SK-N-SH (cell line): ENCODE results near the gene PTCRA. TPM values are rescaled to one million over a fixed set of nuclear protein-coding genes. Genes with fewer than 3 reads are reported as not detected.

ENCODE experiments used
- CTCF ChIA-PET: fragments of 300-600, 350-600 bp; formaldehyde crosslinking; extraction: SDS; loops from one replicate; lab custom pipeline; 2021; lab: Yijun Ruan, JAX
- POLR2A ChIA-PET: fragments of 350-600 bp; sonication (Branson Sonifier 250); formaldehyde crosslinking; extraction: SDS; loops from one replicate; lab custom pipeline; 2020; ENCODE audit warnings: antibody characterized with exemption, inconsistent platforms; lab: Yijun Ruan, JAX
- DNase-seq: peaks from one replicate; pipeline ENCODE4 v3.0.0; 2012
- H2AFZ ChIP-seq: fragments of 200-600 bp; sonication (generic); 2 replicates; pipeline ENCODE4 v1.8.1; 2016; ENCODE audit warnings: antibody characterized with exemption, mild to moderate bottlenecking, low read depth
- H3F3A ChIP-seq: fragments of 200-600 bp; sonication (generic); replicated peaks from 2 replicates; pipeline ENCODE3; 2016; ENCODE audit warnings: antibody characterized with exemption, mild to moderate bottlenecking; ENCODE audit not compliant: insufficient read depth
- H3K27ac ChIP-seq, 2 experiments: fragments of 200-500 bp in 1 of 2; fragments of 200-600 bp in 1 of 2; sonication (Bioruptor generic) in 1 of 2; sonication (generic), shearing (Covaris generic) in 1 of 2; 2 replicates each; pipeline versions ENCODE4 v1.5.1 to v1.6.1; 2014 to 2016; ENCODE audit warnings: low read depth in 2 of 2, inconsistent platforms in 1 of 2, low read length in 1 of 2, mild to moderate bottlenecking in 1 of 2, mixed read lengths in 1 of 2
- H3K27me3 ChIP-seq: fragments of 200-600 bp; sonication (generic), shearing (Covaris generic); 2 replicates; pipeline ENCODE4 v1.6.1; 2016; ENCODE audit warnings: mixed run types; ENCODE audit not compliant: insufficient read depth
- H3K36me3 ChIP-seq, 2 experiments: fragments of 200-500 bp in 1 of 2; fragments of 200-600 bp in 1 of 2; sonication (Bioruptor generic) in 1 of 2; sonication (generic) in 1 of 2; replicated peaks in 1 of 2; 2 replicates each; pipeline versions ENCODE3 to v1.5.1; 2014 to 2016; ENCODE audit warnings: low read length in 1 of 2, mild to moderate bottlenecking in 1 of 2; ENCODE audit not compliant: insufficient read depth in 2 of 2, control insufficient read depth in 1 of 2
- H3K4me1 ChIP-seq, 2 experiments: fragments of 200-500 bp in 1 of 2; fragments of 200-600 bp in 1 of 2; sonication (Bioruptor generic) in 1 of 2; sonication (generic), shearing (Covaris generic) in 1 of 2; 2 replicates each; pipeline versions ENCODE4 v1.5.1 to v1.6.1; 2014 to 2016; ENCODE audit warnings: low read depth in 1 of 2, low read length in 1 of 2, mixed run types in 1 of 2; ENCODE audit not compliant: insufficient read depth in 2 of 2, control insufficient read depth in 1 of 2
- H3K4me2 ChIP-seq: fragments of 200-600 bp; sonication (generic), shearing (Covaris generic); 2 replicates; pipeline ENCODE4 v1.6.1; 2017; ENCODE audit warnings: mixed run types
- H3K4me3 ChIP-seq, 2 experiments: fragments of 200-500 bp in 1 of 2; fragments of 200-600 bp in 1 of 2; sonication (Bioruptor generic) in 1 of 2; sonication (generic), shearing (Covaris generic) in 1 of 2; 2 replicates each; pipeline versions ENCODE4 v1.5.1 to v1.8.1; 2014 to 2016; ENCODE audit warnings: low read depth in 2 of 2, inconsistent platforms in 1 of 2, low read length in 1 of 2, mild to moderate bottlenecking in 1 of 2, mixed read lengths in 1 of 2, moderate library complexity in 1 of 2
- H3K79me2 ChIP-seq: fragments of 200-600 bp; sonication (generic); 2 replicates; pipeline ENCODE4 v1.8.1; 2017; ENCODE audit warnings: mild to moderate bottlenecking; ENCODE audit not compliant: insufficient read depth
- H3K9ac ChIP-seq: fragments of 200-600 bp; sonication (generic); 2 replicates; pipeline ENCODE4 v1.6.1; 2017; ENCODE audit warnings: mixed run types
- H3K9me2 ChIP-seq: fragments of 200-600 bp; sonication (generic); 2 replicates; pipeline ENCODE4 v1.6.1; 2017; ENCODE audit warnings: mixed run types
- H3K9me3 ChIP-seq: fragments of 200-600 bp; sonication (generic); 2 replicates; pipeline ENCODE4 v1.6.1; 2017; ENCODE audit warnings: mixed run types, mild to moderate bottlenecking, moderate library complexity
- H4K20me1 ChIP-seq: fragments of 200-600 bp; sonication (generic); 2 replicates; pipeline ENCODE4 v1.6.1; 2017; ENCODE audit warnings: mild to moderate bottlenecking, mixed run types; ENCODE audit not compliant: insufficient read depth
- CTCF ChIP-seq: fragments of 200-600 bp; sonication (generic); IDR thresholded peaks from 2 replicates; pipeline ENCODE4 v1.6.1; 2017; ENCODE audit warnings: antibody characterized with exemption, mild to moderate bottlenecking, moderate library complexity
- FOSL2 ChIP-seq: IDR thresholded peaks from 2 replicates; pipeline ENCODE4 v1.4.0; 2012; ENCODE audit warnings: low read depth, mild to moderate bottlenecking, moderate library complexity, borderline replicate concordance
- FOXJ3 ChIP-seq: sonication (generic); formaldehyde crosslinking; IDR thresholded peaks from 2 replicates; pipeline ENCODE4 v1.5.1; 2020; ENCODE audit warnings: mild to moderate bottlenecking, missing genetic modification reagents
- FOXM1 ChIP-seq: IDR thresholded peaks from 2 replicates; pipeline ENCODE4 v1.4.0; 2012; ENCODE audit warnings: low read depth, mild to moderate bottlenecking
- GABPA ChIP-seq: IDR thresholded peaks from 2 replicates; pipeline ENCODE4 v1.4.0; 2012; ENCODE audit warnings: low read depth, mild to moderate bottlenecking
- JUND ChIP-seq: IDR thresholded peaks from 2 replicates; pipeline ENCODE4 v1.4.0; 2012
- MEF2A ChIP-seq: IDR thresholded peaks from 2 replicates; pipeline ENCODE4 v1.4.0; 2012; ENCODE audit warnings: low read depth, borderline replicate concordance
- NFIC ChIP-seq: IDR thresholded peaks from 2 replicates; pipeline ENCODE4 v1.4.0; 2012; ENCODE audit warnings: borderline replicate concordance
- PBX3 ChIP-seq: IDR thresholded peaks from 2 replicates; pipeline ENCODE4; 2012
- POLR2AphosphoS5 ChIP-seq: IDR thresholded peaks from 2 replicates; pipeline ENCODE4 v1.6.1; 2012; ENCODE audit warnings: low read depth, low read length
- RAD21 ChIP-seq: IDR thresholded peaks from 2 replicates; pipeline ENCODE4 v1.6.1; 2012; ENCODE audit warnings: mild to moderate bottlenecking, low read length
- RXRA ChIP-seq: IDR thresholded peaks from 2 replicates; pipeline ENCODE4 v1.4.0; 2012; ENCODE audit warnings: low read depth, mild to moderate bottlenecking, borderline replicate concordance
- SMC3 ChIP-seq: IDR thresholded peaks from 2 replicates; pipeline ENCODE4 v1.6.1; 2012; ENCODE audit warnings: low read depth, low read length, improper control_type of control experiment
- TCF12 ChIP-seq: IDR thresholded peaks from 2 replicates; pipeline ENCODE4 v1.4.0; 2012
- TEAD4 ChIP-seq: IDR thresholded peaks from 2 replicates; pipeline ENCODE4 v1.4.0; 2012; ENCODE audit warnings: mild to moderate bottlenecking, borderline replicate concordance; ENCODE audit not compliant: insufficient read depth
- USF2 ChIP-seq: fragments of 150-350 bp; IDR thresholded peaks from 2 replicates; pipeline ENCODE4 v1.6.1; 2017; ENCODE audit warnings: antibody characterized with exemption, low read length, low read depth, borderline replicate concordance
- YY1 ChIP-seq: IDR thresholded peaks from 2 replicates; pipeline ENCODE4 v1.4.0; 2012; ENCODE audit warnings: low read depth, mild to moderate bottlenecking
- WGBS: methylation state at CpG from one replicate; pipeline ENCODE4 v1.1.6; 2017; ENCODE audit warnings: low lambda C conversion rate; 5-methylcytosine and 5-hydroxymethylcytosine counted together
- polyA plus RNA-seq, 3 experiments: library from polyadenylated mRNA; depleted of rRNA; stranded (reverse); fragments of >200 nt; gene quantifications; 2 replicates each; pipeline ENCODE4 v1.2.3, GENCODE V29; 2012

PTCRA gene
- polyA plus RNA-seq, 1 of the 3 experiments (the other 2 are of a cell fraction), result not detected

GRCh38 chr6:42916288-42916687, 435 bp downstream of the PTCRA start:
- POLR2A ChIA-PET, result interaction anchor here (1.2 kb wide), 1 partner anchor 13 kb away, joined by 5 read pairs; the partner anchor contains the start of gene CNPY3

GRCh38 chr6:42921801-42922200, 5.9 kb downstream of the PTCRA start:
- no peak overlapping the region for H3K27ac ChIP-seq
- 75% methylated on average over 6 of the region's 6 CpGs for whole genome bisulfite sequencing
- H3K9me3 ChIP-seq, result no peaks in the 10 kb centered on the region
- H3K36me3 ChIP-seq, result no peaks in the 10 kb centered on the region
- H3K4me2 ChIP-seq, result no peak overlapping the region
- no peaks in the 10 kb centered on the region for H3K9me2 ChIP-seq
- no peak overlapping the region for H3K4me3 ChIP-seq
- TF ChIP-seq YY1 (no peak), SMC3 (no peak), PBX3 (no peak), TEAD4 (no peak), USF2 (no peak), GABPA (no peak), FOXM1 (no peak), FOXJ3 (CRISPR knock-in tag) (no peak), JUND (no peak), POLR2AphosphoS5 (no peak), TCF12 (no peak), CTCF (no peak)
- DNase-seq, result no peak
- H3F3A ChIP-seq, result no peaks in the 10 kb centered on the region
- H2AFZ ChIP-seq, result no peak overlapping the region
- no peaks in the 10 kb centered on the region; a peak in 1 of 4 replicates for H3K4me1 ChIP-seq
- H3K27me3 ChIP-seq, result no peaks in the 10 kb centered on the region
- no peak overlapping the region for H3K9ac ChIP-seq
- H3K79me2 ChIP-seq, result no peaks in the 10 kb centered on the region
- POLR2A ChIA-PET, result no interaction called here
- H4K20me1 ChIP-seq, result no peaks in the 10 kb centered on the region
- CTCF ChIA-PET, result no interaction called here

More at GRCh38 chr6:42916288-42916687, 435 bp downstream of the PTCRA start:
- H3K4me1 ChIP-seq, result no peaks in the 10 kb centered on the region
- no peaks in the 10 kb centered on the region for H3K79me2 ChIP-seq
- H3K9ac ChIP-seq, result no peak overlapping the region
- no peaks in the 10 kb centered on the region for H3K9me3 ChIP-seq
- H3K9me2 ChIP-seq, result no peaks in the 10 kb centered on the region
- no peak overlapping the region for H2AFZ ChIP-seq
- H3K27ac ChIP-seq, result no peak overlapping the region
- no CpG with 5 or more reads among the region's 1 CpG for WGBS
- H3K4me2 ChIP-seq, result no peak overlapping the region
- no peaks in the 10 kb centered on the region for H3K36me3 ChIP-seq
- H3F3A ChIP-seq, result no peaks in the 10 kb centered on the region
- TF ChIP-seq RXRA (no peak), PBX3 (no peak), GABPA (no peak), RAD21 (no peak), SMC3 (no peak), MEF2A (no peak), FOSL2 (no peak), JUND (no peak), NFIC (no peak)
- no peak for DNase-seq
- no peaks in the 10 kb centered on the region for H4K20me1 ChIP-seq
- H3K4me3 ChIP-seq, result no peak overlapping the region
- H3K27me3 ChIP-seq, result no peaks in the 10 kb centered on the region
- CTCF ChIA-PET, result interaction anchor here (1.3 to 2.4 kb wide), 2 partner anchors 14 to 15 kb away, joined by 3 to 7 read pairs; no protein-coding TSS in a partner anchor
